ENCODE results near the gene TMEM234.

DNA sequence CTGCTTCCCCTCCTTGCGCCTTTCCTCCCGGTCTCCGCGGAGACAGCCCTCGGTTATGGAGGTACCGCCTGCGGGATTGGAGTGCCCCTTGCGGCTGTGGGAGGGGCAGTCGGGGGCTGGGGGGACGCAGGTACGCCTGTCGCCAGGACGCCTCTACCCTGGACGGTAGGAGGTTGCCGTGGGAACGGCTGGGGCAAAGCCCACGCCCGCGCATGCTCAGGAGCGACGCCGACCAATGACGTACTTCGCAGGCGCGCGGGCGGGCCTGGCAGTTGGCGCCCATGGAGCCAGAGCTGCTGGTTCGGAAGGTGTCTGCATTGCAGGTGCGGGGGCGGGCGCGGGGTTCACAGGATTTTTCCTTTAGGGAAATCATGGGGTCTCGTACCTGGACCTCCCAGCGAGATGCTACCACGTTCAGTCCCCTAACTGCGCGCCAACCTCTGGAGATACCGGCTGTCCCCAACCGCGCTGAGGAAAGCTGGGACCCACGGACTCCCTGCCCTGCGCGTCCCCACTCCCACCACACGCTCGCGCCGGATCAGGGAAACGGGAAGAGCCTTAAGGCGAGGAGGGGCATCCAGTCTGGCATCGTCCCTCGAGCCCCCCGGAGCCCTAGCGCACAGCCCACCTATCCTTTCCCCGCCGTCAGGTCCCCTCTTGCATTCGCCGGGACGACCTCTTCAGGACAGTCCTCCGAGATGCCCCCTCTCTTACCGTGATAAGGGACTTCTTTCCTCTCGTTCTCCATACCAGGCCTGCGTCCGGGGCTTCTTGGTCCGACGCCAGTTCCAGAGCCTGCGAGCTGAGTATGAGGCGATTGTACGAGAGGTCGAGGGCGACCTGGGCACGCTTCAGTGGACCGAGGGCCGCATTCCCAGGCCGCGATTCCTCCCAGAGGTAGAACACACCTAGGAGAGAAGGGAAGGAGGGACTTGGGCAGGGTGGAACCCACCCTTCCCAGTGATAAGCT is 16.5 kb downstream of the TMEM234 start, which contains the start of gene IQCC:
- TF ChIP-seq, protein P1, sequence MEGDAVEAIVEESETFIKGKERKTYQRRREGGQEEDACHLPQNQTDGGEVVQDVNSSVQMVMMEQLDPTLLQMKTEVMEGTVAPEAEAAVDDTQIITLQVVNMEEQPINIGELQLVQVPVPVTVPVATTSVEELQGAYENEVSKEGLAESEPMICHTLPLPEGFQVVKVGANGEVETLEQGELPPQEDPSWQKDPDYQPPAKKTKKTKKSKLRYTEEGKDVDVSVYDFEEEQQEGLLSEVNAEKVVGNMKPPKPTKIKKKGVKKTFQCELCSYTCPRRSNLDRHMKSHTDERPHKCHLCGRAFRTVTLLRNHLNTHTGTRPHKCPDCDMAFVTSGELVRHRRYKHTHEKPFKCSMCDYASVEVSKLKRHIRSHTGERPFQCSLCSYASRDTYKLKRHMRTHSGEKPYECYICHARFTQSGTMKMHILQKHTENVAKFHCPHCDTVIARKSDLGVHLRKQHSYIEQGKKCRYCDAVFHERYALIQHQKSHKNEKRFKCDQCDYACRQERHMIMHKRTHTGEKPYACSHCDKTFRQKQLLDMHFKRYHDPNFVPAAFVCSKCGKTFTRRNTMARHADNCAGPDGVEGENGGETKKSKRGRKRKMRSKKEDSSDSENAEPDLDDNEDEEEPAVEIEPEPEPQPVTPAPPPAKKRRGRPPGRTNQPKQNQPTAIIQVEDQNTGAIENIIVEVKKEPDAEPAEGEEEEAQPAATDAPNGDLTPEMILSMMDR (IDR thresholded peaks at IDR 0.05): no peak
- no peak for TF ChIP-seq EP300 (IDR thresholded peaks at IDR 0.05)

All from suprapubic skin (tissue), 3 donors.